ENCODE measurements around the gene STEAP3.

Gene STEAP3, protein sequence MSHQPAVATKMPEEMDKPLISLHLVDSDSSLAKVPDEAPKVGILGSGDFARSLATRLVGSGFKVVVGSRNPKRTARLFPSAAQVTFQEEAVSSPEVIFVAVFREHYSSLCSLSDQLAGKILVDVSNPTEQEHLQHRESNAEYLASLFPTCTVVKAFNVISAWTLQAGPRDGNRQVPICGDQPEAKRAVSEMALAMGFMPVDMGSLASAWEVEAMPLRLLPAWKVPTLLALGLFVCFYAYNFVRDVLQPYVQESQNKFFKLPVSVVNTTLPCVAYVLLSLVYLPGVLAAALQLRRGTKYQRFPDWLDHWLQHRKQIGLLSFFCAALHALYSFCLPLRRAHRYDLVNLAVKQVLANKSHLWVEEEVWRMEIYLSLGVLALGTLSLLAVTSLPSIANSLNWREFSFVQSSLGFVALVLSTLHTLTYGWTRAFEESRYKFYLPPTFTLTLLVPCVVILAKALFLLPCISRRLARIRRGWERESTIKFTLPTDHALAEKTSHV

DNA sequence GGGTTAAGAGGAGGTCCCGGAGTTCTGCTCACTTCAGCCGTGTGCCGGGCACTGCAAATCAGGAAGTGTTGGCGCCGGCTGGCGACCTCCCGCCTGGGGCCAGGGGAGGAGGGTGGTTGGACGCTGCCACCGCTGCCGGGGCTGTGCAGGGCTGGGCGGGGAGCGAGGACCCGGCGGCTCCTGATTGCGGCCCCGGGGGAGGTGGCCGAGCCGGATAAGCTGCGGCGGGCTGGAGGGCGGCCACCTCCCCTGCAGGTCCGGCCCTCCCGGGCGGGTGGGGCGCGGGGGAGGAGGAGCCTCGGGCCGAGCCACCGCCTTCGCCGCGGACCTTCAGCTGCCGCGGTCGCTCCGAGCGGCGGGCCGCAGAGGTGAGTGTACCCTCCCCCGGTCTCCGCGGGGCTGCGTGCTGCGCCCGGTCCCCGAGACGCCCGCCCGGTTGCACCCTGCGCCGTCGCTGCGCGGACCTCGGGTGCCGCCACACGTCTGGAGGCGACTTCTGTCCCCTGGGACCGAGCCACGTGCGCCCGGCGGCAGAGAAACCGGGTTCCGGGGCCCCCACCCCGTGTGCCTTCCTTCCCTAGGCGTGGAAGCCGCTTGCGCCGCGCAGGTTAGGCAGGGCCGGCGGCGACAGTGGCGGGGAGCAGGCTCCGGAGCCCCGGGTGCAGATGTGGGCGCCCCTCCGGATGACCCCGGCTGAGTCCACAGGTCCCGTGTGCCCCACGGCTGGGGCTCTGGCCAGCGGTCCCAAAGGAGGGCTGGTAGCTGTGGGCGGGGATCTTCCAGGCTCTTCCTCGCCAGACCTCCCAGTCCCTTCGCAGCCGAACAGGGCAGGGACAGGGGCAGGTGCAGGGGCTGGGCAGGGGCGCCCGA is at the start of gene STEAP3:
Gene STEAP3 (plus strand): TSS at position 314 of the 870 bp plus-strand sequence. CDS start 7,179 bp downstream, outside the sequence.
- peak; percentile 74 for DNase-seq

DNA sequence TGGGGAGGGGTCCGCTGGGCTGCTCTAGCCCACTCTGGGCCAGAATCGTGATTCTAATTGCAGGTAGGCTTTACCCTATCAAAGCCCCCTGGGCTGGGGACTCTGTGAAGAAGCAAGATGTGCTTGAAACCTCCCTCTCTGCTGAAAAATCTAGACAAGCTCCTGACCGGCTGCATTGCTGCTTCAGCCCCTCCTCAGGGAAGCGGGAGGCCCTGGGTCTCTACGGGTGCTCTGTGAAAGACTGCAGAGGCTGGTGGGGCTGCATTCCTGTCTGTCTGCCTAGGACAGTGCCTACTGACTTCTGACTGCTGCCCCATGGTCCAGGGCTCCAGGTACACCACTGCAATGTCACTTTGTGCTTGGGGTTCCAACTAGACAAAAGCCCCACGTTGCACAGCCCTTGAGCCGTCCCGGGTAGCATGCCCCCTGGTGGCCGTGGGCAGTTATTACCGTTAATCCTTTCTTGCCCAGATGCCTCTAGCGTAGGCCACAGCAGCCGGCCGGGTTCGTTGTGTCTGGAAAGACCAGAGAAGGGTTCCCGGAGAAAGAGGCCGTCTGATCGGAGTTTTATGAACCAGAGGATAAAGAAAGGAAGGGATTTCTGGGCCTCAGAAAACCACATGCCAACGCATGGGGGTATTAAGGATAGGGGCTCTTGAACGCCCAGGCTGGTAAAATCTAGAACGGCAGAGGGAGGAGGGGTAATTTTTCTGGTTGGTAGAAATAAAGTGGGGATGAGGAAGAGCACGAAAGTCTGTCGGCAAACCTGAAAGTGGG is 49.2 kb upstream of the STEAP3 start:
- DNase-seq = peak; percentile 28

DNA sequence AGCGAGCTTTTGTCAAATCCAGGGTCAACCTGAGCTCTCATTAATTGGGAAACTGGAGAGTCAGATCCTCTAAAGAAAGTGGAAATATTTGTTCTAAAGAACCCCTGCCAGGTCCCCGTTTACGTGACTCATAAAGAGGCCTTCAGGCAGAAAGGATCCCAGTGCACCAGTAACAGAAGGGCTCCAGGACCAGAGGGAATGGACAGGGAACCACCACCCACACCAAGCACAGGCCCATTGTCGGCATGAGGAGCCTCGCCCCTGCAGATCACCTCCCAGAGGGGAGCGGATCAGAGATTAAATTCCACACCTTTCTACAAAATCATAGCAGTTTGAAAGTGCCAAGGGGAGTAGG is 48.7 kb upstream of the STEAP3 start:
- no peak for DNase-seq

DNA sequence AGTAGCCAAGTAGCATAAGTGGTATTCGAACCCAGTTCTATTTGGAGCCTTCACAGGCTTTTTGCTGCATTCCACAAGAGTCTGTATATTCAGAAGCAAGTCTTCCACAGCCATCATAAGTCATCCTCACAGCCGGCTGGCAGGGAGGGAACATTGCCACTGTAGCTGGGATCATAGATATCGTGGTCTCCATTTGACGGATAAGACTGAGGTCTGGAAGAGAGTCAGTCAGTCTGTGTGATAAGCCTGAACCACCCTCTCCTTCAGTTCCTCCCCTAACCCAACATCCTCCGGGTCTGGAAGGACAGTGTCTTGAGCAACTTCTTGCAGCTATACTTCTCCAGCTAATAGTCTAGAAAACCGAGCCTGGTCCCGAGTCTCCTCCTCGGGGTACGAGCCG is 48.1 kb upstream of the STEAP3 start:
- DNase-seq = no peak

DNA sequence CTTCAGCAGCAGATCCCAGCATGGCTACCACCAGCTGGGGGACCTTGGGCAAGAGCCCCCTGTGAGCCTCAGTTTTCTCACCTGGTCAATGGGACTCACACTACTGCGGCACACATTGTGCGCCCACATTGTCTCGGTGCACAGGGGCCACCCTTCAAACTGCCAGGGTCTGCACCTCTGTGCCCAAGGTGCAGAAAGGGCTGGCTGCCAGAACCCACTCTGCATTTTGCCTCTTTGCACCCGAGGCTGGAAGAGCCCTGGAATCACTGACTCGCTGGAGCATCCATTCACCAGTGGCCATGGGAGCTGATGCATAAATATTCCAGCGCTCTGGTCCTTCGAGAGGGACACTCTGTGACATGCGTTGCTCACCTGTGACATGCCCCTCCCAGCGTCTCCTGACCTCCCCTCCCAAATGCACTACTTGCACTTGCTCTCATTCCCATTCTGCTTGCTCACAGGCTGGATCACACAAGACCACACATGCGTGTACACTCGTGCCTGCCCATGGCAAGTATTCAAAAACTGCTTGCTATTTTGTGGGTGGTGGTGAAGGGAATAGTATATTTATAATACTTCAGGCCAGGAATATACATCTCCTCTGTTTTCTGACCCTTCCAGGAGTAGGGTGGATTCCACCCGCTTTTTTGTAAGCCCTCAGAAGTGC is 46.3 kb upstream of the STEAP3 start:
- DNase-seq = no peak

DNA sequence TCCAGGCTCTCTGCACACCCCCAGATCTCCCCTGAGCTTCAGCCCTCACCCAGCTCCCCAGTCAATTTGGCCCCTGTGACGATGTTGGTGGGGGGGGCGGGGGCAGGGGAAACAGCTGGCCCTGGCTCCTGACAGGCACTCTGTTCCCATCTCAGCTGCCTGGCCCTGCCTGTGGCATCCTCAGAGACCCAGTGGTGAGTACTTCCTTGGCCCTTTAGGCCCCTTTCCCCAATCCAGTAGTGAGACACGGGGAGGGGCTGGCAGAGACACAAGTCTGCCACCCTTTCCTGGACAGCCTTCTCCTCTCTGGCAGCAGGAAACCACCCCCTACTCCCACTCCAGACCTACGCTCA is 45.8 kb upstream of the STEAP3 start:
- DNase-seq = no peak

DNA sequence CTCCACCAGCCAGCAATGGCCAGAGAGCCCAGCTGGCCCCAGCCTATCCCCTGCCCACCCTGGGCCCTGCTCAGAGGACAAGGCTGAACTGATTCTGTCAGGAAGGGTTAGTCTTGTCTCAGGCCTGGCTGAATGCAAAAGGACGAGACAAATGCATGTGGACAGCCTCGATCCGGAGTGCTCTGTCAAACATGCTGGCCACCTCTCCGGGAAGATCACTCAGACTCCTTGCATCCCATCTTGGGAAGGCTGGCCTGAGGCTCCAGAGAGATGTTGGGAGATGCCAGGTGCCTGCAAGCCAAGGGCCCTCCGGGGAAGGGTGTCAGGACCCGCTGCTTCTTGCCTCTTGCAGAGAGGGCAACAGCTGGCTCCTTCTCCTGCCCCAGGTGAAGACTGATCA is 44.9 kb upstream of the STEAP3 start:
- DNase-seq = no peak

DNA sequence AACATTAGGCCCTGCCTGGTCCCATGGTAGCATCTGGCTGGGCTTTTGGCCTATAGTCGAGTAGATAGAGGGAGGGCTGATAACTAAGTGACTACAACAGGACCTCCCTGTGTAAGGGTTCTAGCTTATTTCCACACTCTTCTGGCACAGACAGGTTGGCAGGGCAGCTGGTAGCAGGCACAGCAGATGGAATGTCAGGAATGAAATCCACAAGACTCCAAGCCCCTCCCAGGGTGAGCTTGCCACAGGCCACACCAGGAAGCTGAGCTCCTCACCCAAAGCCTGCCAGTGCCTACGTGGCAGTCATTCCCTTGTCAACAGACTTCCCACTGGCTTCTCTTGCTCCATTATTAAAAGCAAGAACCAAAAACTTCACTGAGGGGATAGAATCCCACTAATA is 44.4 kb upstream of the STEAP3 start:
- no peak for DNase-seq

DNA sequence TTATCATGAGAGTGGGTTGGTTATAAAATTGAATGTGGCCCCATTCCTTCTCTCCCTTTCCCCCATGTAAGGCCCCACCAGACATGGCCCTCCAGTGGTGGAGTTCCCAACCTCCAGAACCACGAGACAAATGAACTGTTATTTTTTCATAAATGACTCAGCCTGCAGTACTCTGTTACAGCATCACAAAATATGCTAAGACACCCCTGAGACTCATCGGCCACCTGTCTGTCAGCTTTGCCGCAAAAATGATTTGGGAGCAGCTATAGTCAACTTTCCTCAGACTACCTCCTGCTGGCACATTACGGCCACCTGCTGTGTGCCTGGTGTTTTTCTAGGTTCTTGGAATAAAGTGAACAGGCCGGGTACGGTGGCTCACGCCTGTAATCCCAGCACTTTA is 43.6 kb upstream of the STEAP3 start:
- no peak for DNase-seq

DNA sequence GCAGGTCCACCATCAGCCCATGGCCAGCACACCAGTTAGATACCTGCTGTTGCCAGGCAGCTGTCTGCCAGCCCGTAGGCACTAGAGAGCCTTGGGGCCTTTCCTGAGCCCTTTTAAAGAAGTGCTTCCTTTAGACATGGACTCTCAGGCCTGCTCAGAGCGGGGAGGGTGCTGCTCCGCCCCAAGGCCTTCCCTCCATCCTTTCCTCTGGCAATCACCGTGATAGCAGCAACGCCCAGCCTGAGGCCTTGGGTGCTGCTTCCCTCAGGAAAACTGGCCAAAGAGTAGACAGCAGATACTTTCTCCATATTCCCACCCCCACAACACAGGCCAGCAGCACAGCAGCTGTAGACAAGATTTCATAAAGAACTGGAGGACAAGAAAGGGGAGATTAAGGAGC is 42.7 kb upstream of the STEAP3 start:
- no peak for DNase-seq

DNA sequence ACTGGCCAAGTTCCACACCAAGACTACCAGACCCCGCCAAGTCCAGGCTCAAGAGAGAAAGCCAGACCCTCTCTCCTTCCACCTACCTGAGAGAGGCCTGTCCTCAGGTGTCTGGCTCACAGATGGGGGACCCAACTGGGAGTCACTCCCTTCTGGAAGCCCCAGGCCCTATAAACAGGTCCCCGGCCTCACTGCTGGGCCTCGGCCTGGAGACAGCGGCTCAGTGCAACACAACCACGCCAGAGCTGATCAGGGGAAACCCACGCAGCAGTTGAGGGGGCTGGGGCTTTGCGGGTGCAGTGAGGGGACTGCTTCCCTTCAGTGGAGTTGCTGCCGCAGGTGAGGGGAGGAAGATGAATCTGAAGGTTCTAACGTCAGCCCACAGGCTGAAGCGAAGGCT is 42.2 kb upstream of the STEAP3 start:
- DNase-seq = no peak

DNA sequence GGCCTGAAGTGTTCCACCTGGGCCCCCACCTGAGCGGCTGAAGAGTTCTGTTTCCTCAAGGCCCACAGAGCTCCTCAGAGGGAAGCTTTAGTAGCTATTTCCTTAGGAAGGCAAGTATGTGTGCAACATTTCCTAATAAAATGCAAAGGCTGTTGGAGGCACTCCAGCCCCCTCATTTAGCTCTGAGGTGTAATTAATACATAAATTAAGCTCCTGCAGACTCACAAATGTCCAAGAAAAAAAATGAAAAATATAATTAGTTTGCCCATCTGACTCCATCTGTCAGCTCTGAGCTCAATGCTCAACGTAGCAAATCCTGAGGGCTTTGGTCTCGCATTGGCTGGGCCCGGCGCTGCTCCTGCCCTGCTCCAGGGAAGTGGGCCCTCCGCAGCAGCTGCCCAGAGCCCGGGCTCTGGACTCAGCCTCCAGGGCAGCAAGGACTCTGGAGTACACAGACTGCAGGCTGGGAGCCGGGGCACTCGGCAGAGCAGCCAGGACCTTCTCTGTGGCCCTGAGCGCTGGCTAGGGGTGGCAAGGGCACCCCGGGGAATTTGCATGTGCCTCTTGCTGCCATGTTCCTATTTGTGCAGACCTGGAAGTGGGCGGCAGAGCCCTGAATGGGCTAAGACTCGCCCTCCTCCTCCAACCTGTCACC is 41.7 kb upstream of the STEAP3 start:
- DNase-seq = no peak

DNA sequence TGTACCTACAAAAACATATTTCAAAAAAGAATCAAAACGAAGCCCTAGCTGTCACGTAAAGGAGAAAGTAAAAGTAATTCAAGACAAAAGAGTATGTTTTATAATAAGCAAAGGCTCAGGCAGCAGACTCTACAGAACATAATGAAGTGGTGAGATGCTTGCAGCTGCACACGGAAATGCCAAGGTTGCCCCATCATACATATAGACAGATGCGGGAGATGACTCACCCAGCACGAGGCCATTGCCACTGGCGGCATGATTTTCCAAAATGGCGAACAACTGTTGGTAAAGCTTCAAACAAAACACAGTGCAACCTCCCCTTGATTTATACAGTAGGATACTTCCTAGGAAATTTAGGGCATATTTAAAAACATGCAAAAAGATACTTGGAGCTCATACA is 39.1 kb upstream of the STEAP3 start:
- DNase-seq = no peak

DNA sequence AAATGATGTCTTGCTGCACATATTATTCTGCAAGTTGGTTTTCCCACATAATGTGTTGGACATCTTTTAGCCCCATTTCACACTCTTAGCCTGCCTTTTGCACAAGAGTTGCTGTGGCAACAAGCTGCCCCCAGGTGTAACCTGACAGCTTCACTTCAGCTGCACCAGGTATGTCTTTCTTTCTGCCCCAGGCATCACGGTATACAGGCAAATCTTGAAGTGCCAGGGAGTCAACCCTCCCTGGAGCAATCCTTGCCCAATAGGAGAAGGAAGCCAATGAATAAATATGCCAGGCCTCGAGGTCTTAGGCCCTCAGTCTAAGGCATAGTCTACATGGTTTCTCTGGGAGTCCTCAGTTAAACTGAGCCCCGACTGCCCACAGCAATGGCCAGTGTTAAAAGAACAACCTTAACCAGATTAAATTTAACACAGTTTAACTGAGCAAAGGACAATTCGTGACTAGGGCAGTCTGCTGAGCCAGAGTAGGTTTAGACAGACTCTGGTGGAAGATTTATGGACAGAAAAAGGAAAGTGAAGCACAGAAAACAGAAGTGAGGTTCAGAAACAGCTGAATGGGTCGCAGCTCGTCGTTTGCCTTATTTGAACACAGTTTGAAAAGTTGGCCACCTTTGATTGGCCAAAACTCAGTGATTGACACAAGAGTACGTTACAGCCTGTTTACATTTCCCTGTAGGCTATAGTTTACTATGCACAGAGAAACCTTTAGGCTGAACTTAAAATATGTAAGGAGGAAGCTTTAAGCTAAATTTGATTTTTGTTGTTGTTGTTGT is 33.1 kb upstream of the STEAP3 start:
- no peak for DNase-seq

DNA sequence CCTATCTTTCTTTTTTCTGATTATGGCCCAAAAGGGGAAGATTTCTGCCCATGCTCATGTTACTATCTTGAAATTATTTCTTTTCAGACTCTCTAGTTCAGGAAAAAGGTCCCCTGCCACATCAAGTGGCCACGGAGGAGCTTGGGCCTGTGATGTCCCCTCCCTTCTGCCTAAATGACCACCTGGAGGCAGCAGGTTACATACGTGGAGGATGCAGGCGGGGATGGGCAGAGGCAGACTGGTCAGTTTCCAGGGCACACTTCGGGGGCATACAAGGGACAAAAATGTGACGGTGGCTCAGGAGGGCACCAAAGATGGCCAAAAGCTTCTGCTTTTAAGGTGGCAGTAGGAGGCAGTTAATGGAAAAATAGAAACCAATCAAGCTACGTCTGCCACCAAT is 30.7 kb upstream of the STEAP3 start:
- DNase-seq = no peak

DNA sequence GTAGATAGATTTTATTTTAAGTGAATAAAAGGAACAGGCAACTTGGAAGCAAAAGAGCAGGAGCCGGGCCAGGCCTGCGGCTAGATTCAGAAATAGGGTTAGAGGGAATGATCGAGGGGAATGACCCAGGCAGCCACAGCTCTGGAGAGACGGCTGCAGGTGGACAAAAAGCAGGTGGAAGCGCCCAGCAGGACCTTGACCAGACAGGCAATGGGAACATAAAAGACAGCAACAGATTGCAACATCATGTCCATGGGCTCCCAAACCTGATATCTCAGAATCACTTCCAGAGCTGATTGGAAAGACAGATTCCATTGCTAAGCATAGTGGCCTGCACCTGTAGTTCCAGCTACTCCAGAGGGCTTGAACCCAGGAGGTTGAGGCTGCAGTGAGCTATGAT is 28.6 kb upstream of the STEAP3 start:
- DNase-seq = no peak

DNA sequence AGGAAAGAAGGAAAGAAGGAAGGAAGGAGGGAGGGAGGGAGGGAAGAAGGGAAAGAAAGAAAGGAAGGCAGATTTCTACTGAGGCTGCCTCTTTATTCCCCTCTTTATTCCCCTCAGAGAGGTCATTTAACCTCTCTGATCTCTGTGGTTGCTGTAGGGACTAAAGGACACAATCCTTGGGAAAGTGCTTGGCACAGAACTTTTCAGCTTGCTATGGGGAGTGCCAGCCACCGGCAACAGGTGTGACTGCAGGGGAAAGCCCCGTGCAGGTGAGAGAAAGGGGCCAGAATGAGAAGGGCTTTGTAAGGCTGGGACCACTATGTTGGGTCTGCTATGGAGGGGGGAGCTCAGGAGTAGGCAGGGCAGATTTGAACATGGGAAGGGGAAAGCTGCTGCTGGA is 27.7 kb upstream of the STEAP3 start:
- no peak for DNase-seq

DNA sequence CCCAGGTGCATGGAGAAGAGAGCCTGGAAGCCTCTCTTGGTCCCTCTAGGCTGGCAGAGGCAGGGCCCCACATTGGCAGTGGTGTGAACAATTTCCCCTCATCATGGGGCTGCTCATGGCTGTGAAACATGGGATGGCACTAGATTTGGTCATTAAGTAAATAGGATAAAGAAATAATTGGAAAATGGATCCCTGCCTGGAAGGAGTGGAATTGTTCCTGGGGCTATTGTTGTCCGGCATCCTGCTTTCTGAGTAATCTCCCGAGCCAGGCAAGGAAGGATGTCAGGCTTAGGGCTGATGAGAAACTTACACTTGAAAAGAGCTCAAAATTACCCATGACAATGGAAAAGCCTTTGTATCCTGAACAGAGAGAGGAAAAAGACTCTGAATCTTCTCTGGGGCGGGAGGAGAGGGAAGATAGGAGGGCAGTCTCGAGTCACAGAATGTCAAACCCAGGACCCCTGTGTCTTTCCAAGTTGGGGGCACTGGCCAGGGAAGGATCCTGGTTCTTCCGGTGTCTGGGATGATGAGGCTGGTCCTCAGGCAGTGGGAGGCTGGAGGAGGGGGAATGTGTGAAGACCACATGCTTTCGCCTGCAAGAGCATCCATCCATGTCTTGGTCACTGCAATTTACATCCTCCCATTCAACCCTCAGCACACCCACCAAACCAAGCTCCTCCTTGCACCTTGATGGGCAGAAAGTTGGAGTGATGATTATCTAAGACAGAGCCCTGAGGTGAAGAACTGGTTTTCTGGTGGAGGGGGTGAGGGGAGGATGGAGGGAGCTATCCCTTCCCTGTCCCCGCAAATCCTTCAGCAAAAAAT is 27.1 kb upstream of the STEAP3 start:
- DNase-seq = no peak

DNA sequence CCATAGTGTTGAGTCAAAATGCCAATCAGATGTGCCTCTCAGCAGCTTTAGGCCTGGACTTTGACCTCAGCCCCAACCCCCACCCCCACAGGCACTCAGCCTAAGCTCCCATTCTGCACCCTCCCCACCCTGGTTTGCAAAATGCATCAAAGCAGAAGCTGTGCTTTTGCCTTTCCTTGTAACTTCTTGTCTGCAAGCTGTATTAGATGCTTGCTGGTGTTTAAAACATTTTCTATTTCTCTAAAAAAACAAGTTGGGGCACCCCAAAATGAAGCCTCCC is 26.6 kb upstream of the STEAP3 start:
- no peak for DNase-seq

DNA sequence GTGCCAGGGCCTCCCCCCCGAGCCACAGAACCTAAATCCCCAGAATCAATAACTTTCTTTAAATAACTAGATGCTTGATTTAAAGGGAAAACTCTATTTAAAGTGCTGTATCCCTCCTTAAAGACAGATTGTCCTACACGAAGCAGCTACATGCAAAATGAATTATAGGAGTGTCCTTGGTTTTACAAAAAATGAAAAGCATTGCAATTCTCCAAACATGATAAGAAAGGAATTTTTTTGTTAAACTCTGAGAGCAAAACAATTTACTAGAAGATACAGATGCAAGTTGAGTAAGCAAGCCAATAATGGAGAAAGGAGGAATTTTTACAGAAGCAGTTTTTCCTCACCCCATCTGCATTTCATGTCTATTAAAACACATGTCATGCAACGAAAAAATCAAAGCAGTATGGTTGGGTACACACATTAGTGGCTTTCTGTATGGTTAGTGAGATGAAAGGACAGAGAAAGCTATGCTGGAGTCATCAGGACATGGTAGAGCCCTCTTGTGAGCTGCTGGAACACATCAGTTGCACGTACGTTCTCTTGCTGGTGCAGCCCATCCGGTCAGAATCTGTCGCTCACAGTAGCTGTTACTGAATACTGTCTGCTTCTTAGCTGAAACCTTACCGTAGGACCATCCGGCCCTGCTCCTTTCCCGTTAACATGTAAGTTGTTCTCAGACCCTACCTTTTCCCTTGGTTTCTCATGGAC is 25.9 kb upstream of the STEAP3 start:
- DNase-seq = no peak
